T-helper 9 cell (primary cell): Measurements from ENCODE around the gene CYFIP2.
"Not testable (repeated sequence)": the region's sequence is repeated elsewhere in the genome, so short reads cannot be mapped to it uniquely, and the experiment has no call there.

ENCODE experiments used
- DNase-seq: peaks from one replicate; pipeline ENCODE4 v3.0.0-alpha.2; 2020

CYFIP2 gene

GRCh38 chr5:157400741-157401495, 135.0 kb downstream of the CYFIP2 start:
- DNase-seq = no peak

GRCh38 chr5:157415838-157416237, 149.9 kb downstream of the CYFIP2 start:
- DNase-seq = no peak

GRCh38 chr5:157419521-157419920, 153.6 kb downstream of the CYFIP2 start:
- not testable (repeated sequence) for DNase-seq

GRCh38 chr5:157429920-157430319, 164.0 kb downstream of the CYFIP2 start:
- DNase-seq = not testable (repeated sequence)

- DNase-seq = no peak
These were observed 165.7 kb downstream of the CYFIP2 start for GRCh38 chr5:157431544-157432200.

- no peak for DNase-seq
These were observed 168.2 kb downstream of the CYFIP2 start for GRCh38 chr5:157434096-157434495.

GRCh38 chr5:157443041-157443549, 177.2 kb downstream of the CYFIP2 start:
- DNase-seq = no peak

- DNase-seq = no peak
These were observed 178.3 kb downstream of the CYFIP2 start for GRCh38 chr5:157444224-157444623.
